Measurements from ENCODE around the gene RYR2.
A peak's percentile ranks its signal among the peaks of the same experiment; 100 is the strongest.

RYR2 gene

DNA sequence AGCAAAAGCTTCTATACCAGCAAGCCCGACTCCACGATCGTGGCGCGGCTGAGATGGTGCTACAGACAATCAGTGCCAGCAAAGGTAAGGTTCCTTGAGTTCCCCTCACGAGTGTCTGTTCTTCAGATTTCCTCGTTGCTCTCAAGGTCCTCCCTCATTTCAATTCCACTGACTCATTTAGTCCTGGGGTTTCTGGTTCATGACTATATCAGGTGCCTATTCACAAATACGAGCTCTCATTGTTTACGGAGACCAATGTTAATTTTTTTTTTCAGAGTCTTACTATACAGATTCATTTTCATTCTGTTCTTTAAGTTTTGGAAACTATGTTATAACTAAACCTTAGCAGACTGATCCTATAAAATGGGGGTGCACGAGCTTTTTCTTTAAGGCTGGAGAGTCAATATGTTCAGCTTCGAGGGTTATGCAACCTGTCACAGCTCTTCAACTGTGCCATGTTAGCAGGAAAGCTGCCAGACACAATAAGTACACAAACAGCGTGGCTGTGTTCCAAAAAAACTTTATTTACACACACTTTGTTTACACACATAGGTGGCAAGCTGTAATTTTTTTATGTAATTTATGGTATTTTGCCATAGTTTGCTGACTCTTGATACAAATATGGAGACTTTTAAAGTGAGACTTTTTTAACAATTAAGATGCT, 714.5 kb downstream of the RYR2 start:
- DNase-seq: no peak

DNA sequence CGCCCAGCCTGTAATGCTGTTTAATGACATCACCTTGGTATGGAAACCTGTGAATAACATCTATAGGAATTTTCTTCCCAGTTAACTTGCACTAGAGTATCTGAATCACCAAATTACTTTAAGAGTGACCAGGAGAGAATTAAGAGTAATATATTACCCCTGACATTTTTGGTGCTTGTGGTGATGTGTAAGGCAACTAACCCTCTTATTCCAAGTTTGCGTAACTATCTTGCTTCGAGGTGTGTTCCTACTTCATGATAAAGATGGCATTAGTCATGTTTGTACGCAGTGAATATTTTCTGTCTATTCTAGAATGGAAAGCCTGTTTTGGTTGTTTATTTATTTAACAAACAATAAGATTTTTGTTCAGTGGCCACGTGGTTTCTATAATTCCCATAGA, 717.4 kb downstream of the RYR2 start:
- DNase-seq: no peak

GRCh38 chr1:237760951-237761350, 719.0 kb downstream of the RYR2 start:
- DNase-seq: no peak

DNA sequence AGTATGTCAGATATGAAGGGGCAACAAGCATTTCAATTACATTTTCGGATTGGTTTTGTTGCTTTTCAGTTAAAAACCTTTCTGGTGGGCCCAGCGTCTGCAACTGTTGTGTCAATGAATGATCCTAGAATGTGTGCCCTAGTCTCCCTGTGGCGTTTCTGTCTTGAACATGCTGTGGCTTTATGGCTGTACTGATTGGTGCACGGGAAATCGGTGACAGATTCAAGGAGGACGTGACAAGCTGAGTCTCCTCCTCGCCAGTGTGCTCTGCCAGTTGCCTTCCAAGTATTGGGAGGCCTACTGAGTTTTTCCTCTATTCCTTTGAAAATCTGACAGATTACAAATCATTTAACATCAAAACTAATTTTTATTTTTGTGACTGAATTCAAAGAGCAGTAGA, 721.2 kb downstream of the RYR2 start:
- no peak for DNase-seq

- no peak for DNase-seq
Measured at GRCh38 chr1:237763751-237764150, 721.8 kb downstream of the RYR2 start.

DNA sequence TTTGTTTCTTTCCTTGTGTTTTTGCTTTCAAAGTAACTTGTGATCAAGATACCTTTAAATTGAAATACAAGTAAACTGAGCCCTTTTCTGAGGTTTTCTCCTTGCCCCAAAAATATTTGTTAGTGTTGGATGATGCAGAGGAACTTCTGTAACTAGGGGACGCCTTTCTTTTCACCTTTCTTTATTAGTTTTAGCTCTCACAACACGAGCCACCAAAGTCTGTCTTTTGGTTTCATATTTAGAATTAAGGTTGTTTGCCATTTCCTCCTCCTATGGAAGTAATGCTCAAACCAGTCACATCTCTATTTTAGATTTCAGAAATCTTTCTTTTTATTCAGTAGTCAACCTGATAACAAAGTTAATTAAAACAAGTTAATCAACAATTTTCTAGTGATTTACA, 727.9 kb downstream of the RYR2 start:
- DNase-seq: no peak

GRCh38 chr1:237772009-237772408, 730.0 kb downstream of the RYR2 start:
- no peak for DNase-seq

DNA sequence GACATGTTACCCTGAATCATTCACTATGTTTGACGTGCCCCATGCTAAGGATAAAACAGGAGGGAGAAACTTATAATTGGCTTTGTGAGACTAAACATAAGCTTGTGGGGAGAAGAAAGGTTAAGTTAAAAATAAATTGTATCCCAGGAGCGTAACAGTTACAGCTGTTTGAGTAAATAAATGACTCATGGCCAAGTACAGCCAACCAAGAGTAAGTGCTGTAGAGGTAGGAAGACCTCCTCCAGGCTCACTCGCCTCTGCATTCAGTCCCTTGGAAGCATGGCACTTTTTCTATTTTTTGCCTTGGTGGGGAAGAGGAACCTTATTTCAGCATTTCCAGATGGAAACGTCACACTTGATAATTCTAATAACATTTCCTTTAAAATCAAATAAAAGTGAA, 732.3 kb downstream of the RYR2 start:
- DNase-seq: no peak

- no peak for DNase-seq
Measured at GRCh38 chr1:237779356-237779755, 737.4 kb downstream of the RYR2 start.

- DNase-seq: no peak
Measured at GRCh38 chr1:237786066-237786719, 744.2 kb downstream of the RYR2 start.

GRCh38 chr1:237788069-237788468, 746.1 kb downstream of the RYR2 start:
- no peak for DNase-seq

DNA sequence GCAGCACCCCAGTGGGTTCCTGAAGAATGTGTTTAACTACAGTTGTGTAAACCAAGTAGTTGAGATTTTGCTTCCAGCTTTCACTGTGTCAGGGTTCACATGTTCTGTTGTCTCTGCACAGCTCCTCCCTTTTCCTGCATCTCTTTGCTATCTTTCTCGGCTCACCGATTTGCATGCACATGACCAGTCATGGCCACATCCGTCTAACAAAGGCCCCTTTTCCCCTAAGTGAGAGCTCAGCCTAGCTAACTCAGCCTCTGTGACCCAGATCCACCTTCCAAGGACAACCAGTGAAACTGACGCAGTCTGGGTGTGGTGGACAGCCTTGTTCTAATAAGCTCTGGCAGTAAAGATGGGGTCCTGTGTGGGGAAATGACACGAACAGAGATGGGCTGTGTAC, 747.6 kb downstream of the RYR2 start:
- no peak for DNase-seq

- DNase-seq: no peak
Measured at GRCh38 chr1:237791592-237791991, 749.6 kb downstream of the RYR2 start.

DNA sequence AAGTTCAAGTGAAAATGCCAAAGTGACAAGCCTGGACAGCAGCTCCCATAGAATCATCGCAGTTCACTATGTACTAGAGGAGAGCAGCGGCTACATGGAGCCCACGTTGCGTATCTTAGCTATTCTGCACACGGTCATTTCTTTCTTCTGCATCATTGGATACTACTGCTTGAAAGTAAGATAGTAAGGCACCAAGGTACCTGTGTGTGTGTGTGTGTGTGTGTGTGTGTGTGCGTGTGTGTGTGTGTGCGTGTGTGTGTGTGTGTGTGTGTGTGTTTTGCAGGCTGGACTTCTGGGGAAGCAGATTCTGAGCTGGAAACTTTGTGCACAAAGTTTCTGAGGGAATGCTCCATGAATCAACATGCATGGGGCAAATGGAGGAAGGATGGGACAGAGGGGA, 750.2 kb downstream of the RYR2 start:
- no peak for DNase-seq

- DNase-seq: no peak
Measured at GRCh38 chr1:237792726-237793125, 750.7 kb downstream of the RYR2 start.

DNA sequence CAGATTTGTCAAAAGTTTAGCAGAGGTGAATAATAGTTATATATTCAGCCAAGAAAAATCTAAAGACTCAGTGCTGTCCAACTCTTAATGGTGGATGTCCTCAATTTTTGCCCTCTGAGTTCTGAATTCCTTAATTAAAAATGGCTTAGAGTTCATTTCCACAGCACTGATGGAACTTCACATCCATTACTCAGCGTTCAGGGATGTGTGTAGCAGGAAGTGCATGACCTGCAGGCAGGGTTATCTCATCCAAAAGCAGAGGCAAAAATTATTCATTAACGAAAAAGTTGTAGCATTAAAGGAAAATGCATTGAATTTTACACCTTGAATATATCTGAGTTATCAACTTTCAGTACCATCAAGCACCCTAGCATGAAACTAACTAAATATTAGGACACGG, 752.1 kb downstream of the RYR2 start:
- no peak for DNase-seq

DNA sequence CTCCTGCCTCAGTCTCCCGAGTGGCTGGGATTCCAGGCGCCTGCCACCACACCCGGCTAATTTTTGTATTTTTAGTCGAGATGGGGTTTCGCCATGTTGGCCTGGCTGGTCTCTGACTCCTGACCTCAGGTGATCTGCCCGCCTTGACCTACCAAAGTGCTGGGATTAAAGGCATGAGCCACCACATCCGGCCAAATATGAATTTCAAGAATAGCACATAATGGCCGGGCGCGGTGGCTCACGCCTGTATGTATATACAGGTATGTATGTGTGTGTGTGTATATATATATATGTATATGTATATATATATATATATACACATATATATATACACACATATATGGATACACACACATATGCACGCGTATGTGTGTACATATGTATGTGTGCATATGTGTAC, 753.6 kb downstream of the RYR2 start:
- no peak for DNase-seq

DNA sequence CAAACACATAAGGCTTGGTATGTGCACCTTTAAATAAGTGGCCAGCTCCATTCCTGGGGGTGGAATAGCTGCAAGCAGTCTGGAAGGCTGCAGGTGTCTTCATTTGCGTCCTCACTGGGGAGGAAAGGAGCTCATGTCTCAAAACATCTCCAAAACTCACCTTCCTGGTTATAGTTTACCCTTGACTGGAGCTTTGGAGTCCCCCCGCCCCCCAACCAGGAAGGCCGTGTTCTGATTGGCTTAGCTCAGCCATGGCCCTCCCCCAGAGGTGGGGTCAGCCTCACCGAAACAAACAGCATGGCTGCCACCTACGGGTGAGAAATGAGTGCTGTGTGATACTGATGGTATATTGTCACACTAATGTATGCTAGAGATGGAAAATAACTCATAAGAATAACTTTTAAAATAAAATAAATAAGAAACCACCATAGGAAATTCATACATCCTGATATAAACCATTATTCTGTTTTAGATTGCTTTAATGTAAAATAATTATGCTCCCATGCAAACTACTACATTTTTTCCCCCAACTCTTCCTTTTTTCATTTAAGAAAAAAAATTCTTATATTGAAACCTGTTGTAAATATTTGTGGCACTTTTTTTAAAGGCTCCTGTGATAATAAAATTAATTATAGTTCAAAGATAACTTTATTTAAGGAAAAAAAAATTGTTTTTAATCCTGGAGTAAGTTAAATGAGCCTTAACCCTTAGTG, 757.9 kb downstream of the RYR2 start:
- peak; percentile 4 to 9 for DNase-seq

DNA sequence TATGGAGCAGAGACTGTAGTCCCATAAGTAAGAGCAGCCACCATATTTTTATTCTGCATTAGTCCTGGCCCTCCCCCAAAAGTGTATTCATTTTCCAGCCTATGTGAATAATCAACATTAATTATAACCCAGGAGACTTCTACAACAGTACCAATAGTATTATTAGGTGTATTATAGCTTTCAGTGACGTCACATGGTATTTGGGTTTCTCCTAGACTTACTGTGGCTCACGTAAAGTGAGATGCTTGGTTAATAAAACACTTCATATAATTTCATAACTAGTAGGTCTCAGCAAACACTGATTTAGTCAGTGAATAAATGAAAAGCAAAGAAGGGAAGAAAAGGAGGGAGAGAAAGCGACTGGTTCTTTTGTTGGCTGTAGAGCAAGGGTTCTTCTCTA, 762.5 kb downstream of the RYR2 start:
- DNase-seq: no peak

- DNase-seq: no peak
Measured at GRCh38 chr1:237809099-237809498, 767.1 kb downstream of the RYR2 start.

- no peak for DNase-seq
Measured at GRCh38 chr1:237811633-237812032, 769.6 kb downstream of the RYR2 start.

DNA sequence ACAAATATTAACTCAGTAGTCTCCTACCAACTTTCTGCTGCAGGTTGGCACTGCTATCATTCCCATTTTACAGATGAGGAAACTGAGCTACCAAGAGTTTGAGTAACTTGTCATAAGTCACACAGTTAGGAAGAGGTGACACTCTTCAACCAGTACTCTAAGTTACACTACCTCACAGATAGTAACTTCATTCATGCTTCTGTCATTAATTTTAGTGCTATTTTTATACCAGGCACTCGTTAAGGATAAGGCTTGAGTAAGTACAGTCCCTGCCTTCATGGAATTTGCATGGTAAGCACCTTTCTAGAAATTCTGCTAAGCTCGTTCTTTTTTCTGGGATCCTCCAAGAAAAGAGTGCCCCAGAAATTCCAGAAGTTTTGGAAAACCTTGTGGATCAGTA, 770.1 kb downstream of the RYR2 start:
- DNase-seq: no peak

GRCh38 chr1:237814319-237814924, 772.4 kb downstream of the RYR2 start:
- no peak for DNase-seq

GRCh38 chr1:237817277-237817676, 775.3 kb downstream of the RYR2 start:
- no peak for DNase-seq

All from stimulated activated CD4-positive, alpha-beta T cell treated with anti-CD3 and anti-CD28 coated beads, Interleukin-4, amount 100 ng/mL, for 4 hours (primary cell).